Thyroid gland (tissue), 4 donors: Measurements from ENCODE around the gene UBE2V1. TPM values are rescaled to one million over a fixed set of nuclear protein-coding genes. Genes with fewer than 3 reads are reported as not detected.

Experiments used
- DNase-seq, 2 donors: peaks; one replicate each; pipeline ENCODE4 v3.0.0-alpha.2; 2019
- H3K27ac ChIP-seq, 3 donors: fragments of 200-600 bp; sonication (generic); 1 replicate in 2 of 3; 2 replicates in 1 of 3; pipeline ENCODE4 v1.5.1; 2016 to 2019; ENCODE audit warnings: mild to moderate bottlenecking in 1 of 3, moderate library complexity in 1 of 3
- H3K27me3 ChIP-seq: fragments of 200-600 bp; sonication (generic); one replicate; pipeline ENCODE4 v1.5.1; 2019
- H3K36me3 ChIP-seq, 2 donors: fragments of 200-600 bp; sonication (generic); one replicate each; pipeline ENCODE4 v1.5.1; 2016 to 2019
- H3K4me1 ChIP-seq, 2 donors: fragments of 200-600 bp; sonication (generic); one replicate each; pipeline ENCODE4 v1.5.1; 2017 to 2019
- H3K4me3 ChIP-seq, 3 donors: fragments of 200-600 bp; sonication (generic); replicated peaks in 1 of 3; 1 replicate in 2 of 3; 2 replicates in 1 of 3; pipeline ENCODE4 v1.5.1; 2016; ENCODE audit warnings: mild to moderate bottlenecking in 1 of 3
- H3K9me3 ChIP-seq: fragments of 200-600 bp; sonication (generic); one replicate; pipeline ENCODE4 v1.5.1; 2017
- CTCF ChIP-seq, 6 experiments: fragments of 200-600 bp in 3 of 6; fragments of 450-650 bp in 3 of 6; sonication (generic) in 3 of 6; IDR thresholded peaks; one replicate each; pipeline ENCODE4 v1.5.1; 2016 to 2019; ENCODE audit warnings: antibody characterized with exemption in 6 of 6, mild to moderate bottlenecking in 2 of 6, inconsistent platforms in 1 of 6, moderate library complexity in 1 of 6
- POLR2A ChIP-seq, 2 donors: fragments of 450-650 bp; IDR thresholded peaks; one replicate each; pipeline ENCODE4 v1.6.1; 2017; ENCODE audit warnings: antibody characterized with exemption in 2 of 2, mild to moderate bottlenecking in 2 of 2, moderate library complexity in 1 of 2
- WGBS, 2 donors: methylation state at CpG; one replicate each; pipeline ENCODE4 v1.1.5; 2017; 5-methylcytosine and 5-hydroxymethylcytosine counted together
- intact Hi-C: fragments of 100-400 bp; cut with DNase I; formaldehyde crosslinking; loops from one replicate; pipeline ENCODE4 v1.15.1; 2023
- total RNA-seq, 4 donors: library from RNA; depleted of rRNA; stranded (reverse); fragments of >200 nt; gene quantifications; one replicate each; pipeline ENCODE4 v1.2.3, GENCODE V29; 2016

Gene UBE2V1
- total RNA-seq, 4 donors from 2014 or later = 77.3 to 110 (median 92.3) TPM

- 90 to 93% methylated on average over 2 of the region's 2 CpGs for WGBS, 2 donors
- TF ChIP-seq POLR2A (IDR thresholded peaks at IDR 0.05) = no peak
- TF ChIP-seq CTCF (IDR thresholded peaks at IDR 0.05) = no peak
- no peaks in the 10 kb centered on the region for H3K27me3 ChIP-seq
- intact Hi-C loops = no loop called here
- no peak for DNase-seq
- H3K4me3 ChIP-seq = no peak overlapping the region
- H3K36me3 ChIP-seq = peaks cover 13 to 14% of the 10 kb centered on the region in 2 donors
- H3K9me3 ChIP-seq = no peaks in the 10 kb centered on the region
- H3K27ac ChIP-seq = no peak overlapping the region
- peaks cover 2 to 4% of the 10 kb centered on the region in 2 donors for H3K4me1 ChIP-seq
Measured at GRCh38 chr20:50093240-50093639, 19.7 kb downstream of the UBE2V1 start.

GRCh38 chr20:50092436-50092835 is 20.5 kb downstream of the UBE2V1 start:
- intact Hi-C loops = no loop called here
- H3K27me3 ChIP-seq = no peaks in the 10 kb centered on the region
- H3K4me1 ChIP-seq = peaks cover 2 to 3% of the 10 kb centered on the region in 2 donors
- DNase-seq = no peak
- H3K4me3 ChIP-seq = no peak overlapping the region
- no peaks in the 10 kb centered on the region for H3K9me3 ChIP-seq
- peaks cover 13 to 14% of the 10 kb centered on the region in 2 donors for H3K36me3 ChIP-seq
- no peak for TF ChIP-seq POLR2A (IDR thresholded peaks at IDR 0.05)
- no peak for TF ChIP-seq CTCF (IDR thresholded peaks at IDR 0.05)
- no peak overlapping the region for H3K27ac ChIP-seq
- 84 to 90% methylated on average over 4 of the region's 4 CpGs for WGBS, 2 donors

- Histone ChIP-seq H3K27ac (no peak overlapping the region), H3K9me3 (no peaks in the 10 kb centered on the region), H3K36me3 (peaks cover 3 to 6% of the 10 kb centered on the region in 2 donors), H3K27me3 (no peaks in the 10 kb centered on the region), H3K4me1 (peaks cover 23 to 27% of the 10 kb centered on the region in 2 donors), H3K4me3 (no peak overlapping the region)
- TF ChIP-seq CTCF (IDR thresholded peaks at IDR 0.05) (no peak), POLR2A (IDR thresholded peaks at IDR 0.05) (no peak)
- intact Hi-C loops = loop anchor here (10.0 kb wide), 1 partner anchor 55 kb away; no protein-coding TSS in a partner anchor
- WGBS, 2 donors = 80 to 88% methylated on average over 2 of the region's 2 CpGs
- no peak for DNase-seq
Measured at GRCh38 chr20:50089787-50090177, 23.2 kb downstream of the UBE2V1 start.

- Histone ChIP-seq H3K4me1 (peaks cover 23 to 27% of the 10 kb centered on the region in 2 donors), H3K4me3 (no peak overlapping the region), H3K9me3 (no peaks in the 10 kb centered on the region), H3K27ac (no peak overlapping the region), H3K36me3 (peaks cover 0 to under 1% of the 10 kb centered on the region in 2 donors), H3K27me3 (no peaks in the 10 kb centered on the region)
- intact Hi-C loops = loop anchor here (10.0 kb wide), 1 partner anchor 56 kb away; no protein-coding TSS in a partner anchor
- DNase-seq = no peak
- no peak for TF ChIP-seq CTCF (IDR thresholded peaks at IDR 0.05)
- TF ChIP-seq POLR2A (IDR thresholded peaks at IDR 0.05) = no peak
- 80 to 87% methylated on average over 5 of the region's 5 CpGs for WGBS, 2 donors
Measured at GRCh38 chr20:50089140-50089786, 23.7 kb downstream of the UBE2V1 start.

GRCh38 chr20:50088022-50088421 is 24.9 kb downstream of the UBE2V1 start:
- TF ChIP-seq CTCF (IDR thresholded peaks at IDR 0.05) (no peak), POLR2A (IDR thresholded peaks at IDR 0.05) (no peak)
- intact Hi-C loops = loop anchor here (10.0 kb wide), 1 partner anchor 57 kb away; no protein-coding TSS in a partner anchor
- H3K27me3 ChIP-seq = no peaks in the 10 kb centered on the region
- 80 to 84% methylated on average over 2 of the region's 2 CpGs for WGBS, 2 donors
- no peaks in the 10 kb centered on the region for H3K36me3 ChIP-seq
- peaks cover 23 to 27% of the 10 kb centered on the region in 2 donors for H3K4me1 ChIP-seq
- peak overlapping the region in 1 of 3 donors; percentile 2 for H3K27ac ChIP-seq
- no peak overlapping the region for H3K4me3 ChIP-seq
- DNase-seq = no peak
- H3K9me3 ChIP-seq = no peaks in the 10 kb centered on the region
